HCT116 (cell line): Measurements from ENCODE around the gene ABTB2. TPM values are rescaled to one million over a fixed set of nuclear protein-coding genes. Genes with fewer than 3 reads are reported as not detected.

Experiments used
- ATAC-seq: fragments of 200-7000 bp; cut with Tn5 transposase; 2 replicates; pipeline ENCODE4 v1.9.1; 2020; ENCODE audit warnings: mild to moderate bottlenecking, moderate library complexity
- BruUV-seq: library from RNA; stranded (reverse); fragments of 400-500 nt; replicated peaks from 2 replicates; lab custom pipeline; 2021; lab: Mats Ljungman, UMichigan
- CTCF ChIA-PET: fragments of 300-600 bp; sonication (Branson Sonifier 250); formaldehyde crosslinking; loops from one replicate; lab custom pipeline; 2021; ENCODE audit warnings: antibody characterized with exemption; lab: Charles Lee
- POLR2A ChIA-PET: fragments of 300-600, 350-600 bp; sonication (Branson Sonifier 250); formaldehyde crosslinking; loops from one replicate; lab custom pipeline; 2021; ENCODE audit warnings: antibody characterized with exemption; lab: Charles Lee
- RAD21 ChIA-PET, 2 experiments: fragments of 300-600 bp; sonication (Branson Sonifier 250); formaldehyde crosslinking; loops; one replicate each; lab custom pipeline; 2023; ENCODE audit warnings: low total read pairs in 2 of 2; ENCODE audit not compliant: uncharacterized antibody in 2 of 2, unreplicated experiment in 2 of 2, low non-redundant PET in 1 of 2; lab: Charles Lee
- DNase-seq: peaks from one replicate; pipeline ENCODE4 v3.0.0-alpha.2; 2010; ENCODE audit warnings: low read depth, low spot score
- H2AFZ ChIP-seq: fragments of 200-600 bp; shearing (Covaris generic), sonication (generic); 2 replicates; pipeline ENCODE4 v1.6.1; 2017; ENCODE audit warnings: low read depth, mixed run types, mixed read lengths, antibody characterized with exemption, low read length; ENCODE audit not compliant: poor library complexity, severe bottlenecking
- H3K27ac ChIP-seq: 2 replicates; pipeline ENCODE4 v1.5.1; 2012; ENCODE audit warnings: low read depth, low read length
- H3K27me3 ChIP-seq: fragments of 200-600 bp; sonication (generic); 2 replicates; pipeline ENCODE4 v1.6.1; 2016; ENCODE audit warnings: mixed run types, low read length, mixed read lengths; ENCODE audit not compliant: insufficient read depth
- H3K36me3 ChIP-seq, 2 experiments: fragments of 200-500 bp in 1 of 2; fragments of 200-600 bp in 1 of 2; sonication (Bioruptor generic) in 1 of 2; sonication (generic) in 1 of 2; 2 replicates each; pipeline versions ENCODE4 v1.5.1 to v1.6.1; 2014 to 2016; ENCODE audit warnings: low read length in 2 of 2, inconsistent platforms in 1 of 2, mixed read lengths in 1 of 2, mixed run types in 1 of 2; ENCODE audit not compliant: insufficient read depth in 2 of 2, control insufficient read depth in 1 of 2
- H3K4me1 ChIP-seq, 2 experiments: fragments of 200-600 bp in 1 of 2; sonication (generic) in 1 of 2; 2 replicates each; pipeline versions ENCODE4 v1.5.1 to v1.6.1; 2012 to 2017; ENCODE audit warnings: low read length in 2 of 2, inconsistent platforms in 1 of 2, mild to moderate bottlenecking in 1 of 2, mixed read lengths in 1 of 2, mixed run types in 1 of 2, moderate library complexity in 1 of 2; ENCODE audit not compliant: insufficient read depth in 2 of 2, control insufficient read depth in 1 of 2
- H3K4me2 ChIP-seq: fragments of 200-600 bp; sonication (generic); 2 replicates; pipeline ENCODE4 v1.6.1; 2017; ENCODE audit warnings: mixed run types, low read length, mixed read lengths
- H3K4me3 ChIP-seq, 2 experiments: fragments of 200-600 bp in 1 of 2; sonication (generic) in 1 of 2; replicated peaks in 1 of 2; 2 replicates each; pipeline ENCODE4 v1.5.1; 2011 to 2016; ENCODE audit warnings: low read length in 2 of 2, control low read depth in 1 of 2, low read depth in 1 of 2, mild to moderate bottlenecking in 1 of 2, mixed read lengths in 1 of 2, mixed run types in 1 of 2
- H3K79me2 ChIP-seq: fragments of 200-600 bp; sonication (generic); 2 replicates; pipeline ENCODE4 v1.6.1; 2017; ENCODE audit warnings: mild to moderate bottlenecking, mixed run types, low read length, moderate library complexity, mixed read lengths; ENCODE audit not compliant: insufficient read depth
- H3K9ac ChIP-seq: fragments of 200-600 bp; sonication (generic); 2 replicates; pipeline ENCODE4 v1.6.1; 2016; ENCODE audit warnings: low read length, mixed read lengths
- H3K9me2 ChIP-seq: fragments of 200-600 bp; sonication (generic), shearing (Covaris generic); 2 replicates; pipeline ENCODE4 v1.6.1; 2017; ENCODE audit warnings: mixed run types, mild to moderate bottlenecking, moderate library complexity; ENCODE audit not compliant: insufficient read depth
- H3K9me3 ChIP-seq, 2 experiments: fragments of 200-500 bp in 1 of 2; fragments of 200-600 bp in 1 of 2; sonication (Bioruptor generic) in 1 of 2; sonication (generic) in 1 of 2; 2 replicates each; pipeline ENCODE4 v1.6.1; 2014 to 2017; ENCODE audit warnings: low read length in 2 of 2, mixed read lengths in 2 of 2, inconsistent platforms in 1 of 2, low read depth in 1 of 2, mild to moderate bottlenecking in 1 of 2, mixed run types in 1 of 2, moderate library complexity in 1 of 2; ENCODE audit not compliant: control insufficient read depth in 1 of 2, insufficient read depth in 1 of 2
- H4K20me1 ChIP-seq: fragments of 200-600 bp; sonication (generic), shearing (Covaris generic); 2 replicates; pipeline ENCODE4 v1.6.1; 2017; ENCODE audit warnings: mixed run types, mild to moderate bottlenecking, moderate library complexity; ENCODE audit not compliant: insufficient read depth
- CBX3 ChIP-seq: IDR thresholded peaks from 2 replicates; pipeline ENCODE4 v1.6.1; 2012; ENCODE audit warnings: low read depth
- CEBPB ChIP-seq: IDR thresholded peaks from 2 replicates; pipeline ENCODE4 v1.6.1; 2012; ENCODE audit warnings: low read depth
- EGR1 ChIP-seq: IDR thresholded peaks from 2 replicates; pipeline ENCODE4 v1.6.1; 2012; ENCODE audit warnings: low read depth
- EZH2 ChIP-seq: fragments of 200-600 bp; sonication (generic); IDR thresholded peaks from 2 replicates; pipeline ENCODE4 v1.6.1; 2017; ENCODE audit warnings: antibody characterized with exemption, mixed run types
- EZH2phosphoT487 ChIP-seq: fragments of 200-600 bp; IDR thresholded peaks from 2 replicates; pipeline ENCODE4 v1.6.1; 2018; ENCODE audit warnings: antibody characterized with exemption, borderline replicate concordance
- FOSL1 ChIP-seq: IDR thresholded peaks from 2 replicates; pipeline ENCODE4 v1.6.1; 2012; ENCODE audit warnings: low read depth
- JUND ChIP-seq: IDR thresholded peaks from 2 replicates; pipeline ENCODE4 v1.6.1; 2012
- POLR2A ChIP-seq: IDR thresholded peaks from 2 replicates; pipeline ENCODE4 v1.7.0; 2011; ENCODE audit warnings: borderline replicate concordance; ENCODE audit not compliant: insufficient read depth, insufficient read length; ENCODE audit errors: extremely low read depth
- POLR2AphosphoS5 ChIP-seq: IDR thresholded peaks from 2 replicates; pipeline ENCODE4 v1.6.1; 2011; ENCODE audit warnings: mild to moderate bottlenecking, low read depth, low read length, moderate library complexity
- RAD21 ChIP-seq: IDR thresholded peaks from 2 replicates; pipeline ENCODE4 v1.6.1; 2012; ENCODE audit warnings: low read depth, mild to moderate bottlenecking
- SP1 ChIP-seq: IDR thresholded peaks from 2 replicates; pipeline ENCODE4 v1.6.1; 2012; ENCODE audit warnings: low read depth
- SRF ChIP-seq: IDR thresholded peaks from 2 replicates; pipeline ENCODE4 v1.6.1; 2012; ENCODE audit warnings: low read depth
- TCF7L2 ChIP-seq: IDR thresholded peaks from 2 replicates; pipeline ENCODE4 v1.7.0; 2011; ENCODE audit warnings: borderline replicate concordance, inconsistent platforms; ENCODE audit not compliant: insufficient read depth, insufficient read length; ENCODE audit errors: extremely low read depth
- YY1 ChIP-seq: IDR thresholded peaks from 2 replicates; pipeline ENCODE4 v1.6.1; 2011; ENCODE audit warnings: low read length, low read depth, moderate library complexity, mild to moderate bottlenecking; ENCODE audit not compliant: insufficient replicate concordance; ENCODE audit errors: extremely low read depth
- ZFX ChIP-seq: fragments of 450-650 bp; IDR thresholded peaks from 2 replicates; pipeline ENCODE4 v1.6.1; 2017
- ZNF274 ChIP-seq: fragments of 200-500 bp; sonication (Bioruptor generic); IDR thresholded peaks from 2 replicates; pipeline ENCODE4 v1.6.1; 2014; ENCODE audit warnings: mild to moderate bottlenecking, low read depth, low read length, inconsistent platforms
- intact Hi-C: fragments of 100-400 bp; cut with micrococcal nuclease; formaldehyde crosslinking; loops from 2 replicates; pipeline ENCODE4 v1.10.0; 2022
- total RNA-seq: library from RNA; stranded (reverse); gene quantifications from one replicate; pipeline ENCODE4 v1.2.1, GENCODE V29; 2021; ENCODE audit not compliant: unreplicated experiment
- TF ChIP-seq, protein P1 (sequence below): IDR thresholded peaks from 2 replicates; pipeline ENCODE4 v1.6.1; 2012; ENCODE audit warnings: low read depth
- TF ChIP-seq, protein P2 (sequence below): IDR thresholded peaks from 2 replicates; pipeline ENCODE4 v1.6.1; 2011; ENCODE audit warnings: mild to moderate bottlenecking, low read length, moderate library complexity; ENCODE audit not compliant: insufficient replicate concordance; ENCODE audit errors: extremely low read depth
- TF ChIP-seq, protein P3 (sequence below), 3 experiments: fragments of 200-600 bp in 1 of 3; sonication (generic) in 1 of 3; IDR thresholded peaks in 2 of 3; conservative IDR thresholded peaks in 1 of 3; 2 replicates each; pipeline ENCODE4 v1.5.1; 2012 to 2017; ENCODE audit warnings: low read depth in 2 of 3, low read length in 2 of 3, antibody characterized with exemption in 1 of 3, borderline replicate concordance in 1 of 3, control low read depth in 1 of 3, mild to moderate bottlenecking in 1 of 3, mixed read lengths in 1 of 3, mixed run types in 1 of 3, moderate library complexity in 1 of 3; ENCODE audit not compliant: insufficient read depth in 1 of 3
- TF ChIP-seq, protein P4 (sequence below): IDR thresholded peaks from 2 replicates; pipeline ENCODE4 v1.6.1; 2012

Gene ABTB2
- total RNA-seq, 1 experiment from 2014 or later = 6.8 TPM

DNA sequence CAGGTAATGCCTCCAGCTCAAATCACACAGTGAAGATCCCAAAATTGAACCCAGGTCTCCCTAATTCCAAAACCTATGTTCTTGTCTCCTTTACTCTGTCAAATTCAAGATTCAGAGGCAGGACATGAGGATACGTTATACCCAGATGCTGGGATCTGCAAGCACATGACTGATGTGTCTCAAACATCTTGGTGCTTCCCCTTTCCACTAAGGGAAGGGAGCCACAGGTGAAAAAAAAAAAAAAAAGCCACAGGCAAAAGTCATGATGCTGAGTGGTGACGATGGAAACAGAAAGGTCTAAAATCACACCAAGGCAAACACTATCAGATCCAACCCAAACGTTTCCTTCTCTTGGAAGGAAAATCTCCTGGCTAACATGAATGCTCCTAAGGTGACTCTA lies 24.0 kb downstream of the ABTB2 start:
- ATAC-seq = no peak
- intact Hi-C loops = no loop called here
- Histone ChIP-seq H3K36me3 (no peaks in the 10 kb centered on the region), H3K4me2 (no peak overlapping the region), H3K9me2 (no peaks in the 10 kb centered on the region), H2AFZ (no peak overlapping the region), H3K9me3 (no peaks in the 10 kb centered on the region), H3K79me2 (no peaks in the 10 kb centered on the region), H3K9ac (no peak overlapping the region), H4K20me1 (no peaks in the 10 kb centered on the region), H3K4me1 (peaks cover 26 to 31% of the 10 kb centered on the region in 2 experiments), H3K4me3 (no peak overlapping the region), H3K27me3 (no peaks in the 10 kb centered on the region), H3K27ac (no peak overlapping the region)
- POLR2A ChIA-PET = no interaction called here
- no peak for DNase-seq
- no TSS peak for BruUV-seq
- TF ChIP-seq FOSL1 (no peak), SP1 (no peak), ZFX (no peak), EZH2 (no peak), CEBPB (no peak), YY1 (no peak), CBX3 (no peak), EGR1 (no peak), SRF (no peak), POLR2A (no peak), RAD21 (no peak), POLR2AphosphoS5 (no peak), TCF7L2 (no peak), JUND (no peak), EZH2phosphoT487 (no peak), ZNF274 (no peak)
- TF ChIP-seq, protein P1, sequence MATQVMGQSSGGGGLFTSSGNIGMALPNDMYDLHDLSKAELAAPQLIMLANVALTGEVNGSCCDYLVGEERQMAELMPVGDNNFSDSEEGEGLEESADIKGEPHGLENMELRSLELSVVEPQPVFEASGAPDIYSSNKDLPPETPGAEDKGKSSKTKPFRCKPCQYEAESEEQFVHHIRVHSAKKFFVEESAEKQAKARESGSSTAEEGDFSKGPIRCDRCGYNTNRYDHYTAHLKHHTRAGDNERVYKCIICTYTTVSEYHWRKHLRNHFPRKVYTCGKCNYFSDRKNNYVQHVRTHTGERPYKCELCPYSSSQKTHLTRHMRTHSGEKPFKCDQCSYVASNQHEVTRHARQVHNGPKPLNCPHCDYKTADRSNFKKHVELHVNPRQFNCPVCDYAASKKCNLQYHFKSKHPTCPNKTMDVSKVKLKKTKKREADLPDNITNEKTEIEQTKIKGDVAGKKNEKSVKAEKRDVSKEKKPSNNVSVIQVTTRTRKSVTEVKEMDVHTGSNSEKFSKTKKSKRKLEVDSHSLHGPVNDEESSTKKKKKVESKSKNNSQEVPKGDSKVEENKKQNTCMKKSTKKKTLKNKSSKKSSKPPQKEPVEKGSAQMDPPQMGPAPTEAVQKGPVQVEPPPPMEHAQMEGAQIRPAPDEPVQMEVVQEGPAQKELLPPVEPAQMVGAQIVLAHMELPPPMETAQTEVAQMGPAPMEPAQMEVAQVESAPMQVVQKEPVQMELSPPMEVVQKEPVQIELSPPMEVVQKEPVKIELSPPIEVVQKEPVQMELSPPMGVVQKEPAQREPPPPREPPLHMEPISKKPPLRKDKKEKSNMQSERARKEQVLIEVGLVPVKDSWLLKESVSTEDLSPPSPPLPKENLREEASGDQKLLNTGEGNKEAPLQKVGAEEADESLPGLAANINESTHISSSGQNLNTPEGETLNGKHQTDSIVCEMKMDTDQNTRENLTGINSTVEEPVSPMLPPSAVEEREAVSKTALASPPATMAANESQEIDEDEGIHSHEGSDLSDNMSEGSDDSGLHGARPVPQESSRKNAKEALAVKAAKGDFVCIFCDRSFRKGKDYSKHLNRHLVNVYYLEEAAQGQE = no peak
- TF ChIP-seq, protein P2, sequence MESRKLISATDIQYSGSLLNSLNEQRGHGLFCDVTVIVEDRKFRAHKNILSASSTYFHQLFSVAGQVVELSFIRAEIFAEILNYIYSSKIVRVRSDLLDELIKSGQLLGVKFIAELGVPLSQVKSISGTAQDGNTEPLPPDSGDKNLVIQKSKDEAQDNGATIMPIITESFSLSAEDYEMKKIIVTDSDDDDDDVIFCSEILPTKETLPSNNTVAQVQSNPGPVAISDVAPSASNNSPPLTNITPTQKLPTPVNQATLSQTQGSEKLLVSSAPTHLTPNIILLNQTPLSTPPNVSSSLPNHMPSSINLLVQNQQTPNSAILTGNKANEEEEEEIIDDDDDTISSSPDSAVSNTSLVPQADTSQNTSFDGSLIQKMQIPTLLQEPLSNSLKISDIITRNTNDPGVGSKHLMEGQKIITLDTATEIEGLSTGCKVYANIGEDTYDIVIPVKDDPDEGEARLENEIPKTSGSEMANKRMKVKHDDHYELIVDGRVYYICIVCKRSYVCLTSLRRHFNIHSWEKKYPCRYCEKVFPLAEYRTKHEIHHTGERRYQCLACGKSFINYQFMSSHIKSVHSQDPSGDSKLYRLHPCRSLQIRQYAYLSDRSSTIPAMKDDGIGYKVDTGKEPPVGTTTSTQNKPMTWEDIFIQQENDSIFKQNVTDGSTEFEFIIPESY = no peak
- TF ChIP-seq, protein P3, sequence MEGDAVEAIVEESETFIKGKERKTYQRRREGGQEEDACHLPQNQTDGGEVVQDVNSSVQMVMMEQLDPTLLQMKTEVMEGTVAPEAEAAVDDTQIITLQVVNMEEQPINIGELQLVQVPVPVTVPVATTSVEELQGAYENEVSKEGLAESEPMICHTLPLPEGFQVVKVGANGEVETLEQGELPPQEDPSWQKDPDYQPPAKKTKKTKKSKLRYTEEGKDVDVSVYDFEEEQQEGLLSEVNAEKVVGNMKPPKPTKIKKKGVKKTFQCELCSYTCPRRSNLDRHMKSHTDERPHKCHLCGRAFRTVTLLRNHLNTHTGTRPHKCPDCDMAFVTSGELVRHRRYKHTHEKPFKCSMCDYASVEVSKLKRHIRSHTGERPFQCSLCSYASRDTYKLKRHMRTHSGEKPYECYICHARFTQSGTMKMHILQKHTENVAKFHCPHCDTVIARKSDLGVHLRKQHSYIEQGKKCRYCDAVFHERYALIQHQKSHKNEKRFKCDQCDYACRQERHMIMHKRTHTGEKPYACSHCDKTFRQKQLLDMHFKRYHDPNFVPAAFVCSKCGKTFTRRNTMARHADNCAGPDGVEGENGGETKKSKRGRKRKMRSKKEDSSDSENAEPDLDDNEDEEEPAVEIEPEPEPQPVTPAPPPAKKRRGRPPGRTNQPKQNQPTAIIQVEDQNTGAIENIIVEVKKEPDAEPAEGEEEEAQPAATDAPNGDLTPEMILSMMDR (IDR thresholded peaks at IDR 0.05 in 2 of 3, conservative IDR thresholded peaks at IDR 0.05 in 1 of 3; ENCODE audit: borderline replicate concordance in 1 of 3, insufficient read depth in 1 of 3, low read depth in 2 of 3, low read length in 2 of 3) = no peak
- TF ChIP-seq, protein P4, sequence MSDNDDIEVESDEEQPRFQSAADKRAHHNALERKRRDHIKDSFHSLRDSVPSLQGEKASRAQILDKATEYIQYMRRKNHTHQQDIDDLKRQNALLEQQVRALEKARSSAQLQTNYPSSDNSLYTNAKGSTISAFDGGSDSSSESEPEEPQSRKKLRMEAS = no peak
- RAD21 ChIA-PET = no interaction called here
- CTCF ChIA-PET = no interaction called here
